ENCODE results near the gene ZBTB37.

Gene ZBTB37

DNA sequence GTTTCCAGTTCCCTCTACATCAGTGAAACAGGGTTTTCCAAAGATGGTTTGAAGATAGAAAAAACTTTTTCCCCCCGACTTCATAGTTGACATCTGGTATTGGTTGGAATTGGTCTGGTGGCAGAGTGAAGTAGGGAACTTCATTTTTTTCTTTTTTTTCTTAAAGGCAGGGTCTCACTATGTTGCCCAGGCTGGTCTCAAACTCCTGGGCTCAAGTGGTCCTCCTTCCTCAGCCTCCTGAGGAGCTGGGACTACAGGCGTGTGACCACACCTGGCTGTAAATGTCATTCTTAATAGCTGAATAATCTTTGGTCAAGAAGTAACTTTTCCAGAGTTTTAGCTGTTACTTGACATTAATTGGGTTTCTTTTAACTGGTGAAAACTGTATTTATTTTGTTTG, 21.7 kb downstream of the ZBTB37 start:
- H3K79me2 ChIP-seq (ENCODE audit: insufficient read depth, low read depth): no peaks in the 10 kb centered on the region
- H2AFZ ChIP-seq (ENCODE audit: low read depth): no peak overlapping the region
- H3K4me3 ChIP-seq (IDR thresholded peaks at IDR 0.05; ENCODE audit: insufficient read depth, low read depth, low read length): no peak overlapping the region
- no peaks in the 10 kb centered on the region for H3K36me3 ChIP-seq (ENCODE audit: insufficient read depth)
- H4K20me1 ChIP-seq (ENCODE audit: insufficient read depth): no peaks in the 10 kb centered on the region
- TF ChIP-seq, protein P1, sequence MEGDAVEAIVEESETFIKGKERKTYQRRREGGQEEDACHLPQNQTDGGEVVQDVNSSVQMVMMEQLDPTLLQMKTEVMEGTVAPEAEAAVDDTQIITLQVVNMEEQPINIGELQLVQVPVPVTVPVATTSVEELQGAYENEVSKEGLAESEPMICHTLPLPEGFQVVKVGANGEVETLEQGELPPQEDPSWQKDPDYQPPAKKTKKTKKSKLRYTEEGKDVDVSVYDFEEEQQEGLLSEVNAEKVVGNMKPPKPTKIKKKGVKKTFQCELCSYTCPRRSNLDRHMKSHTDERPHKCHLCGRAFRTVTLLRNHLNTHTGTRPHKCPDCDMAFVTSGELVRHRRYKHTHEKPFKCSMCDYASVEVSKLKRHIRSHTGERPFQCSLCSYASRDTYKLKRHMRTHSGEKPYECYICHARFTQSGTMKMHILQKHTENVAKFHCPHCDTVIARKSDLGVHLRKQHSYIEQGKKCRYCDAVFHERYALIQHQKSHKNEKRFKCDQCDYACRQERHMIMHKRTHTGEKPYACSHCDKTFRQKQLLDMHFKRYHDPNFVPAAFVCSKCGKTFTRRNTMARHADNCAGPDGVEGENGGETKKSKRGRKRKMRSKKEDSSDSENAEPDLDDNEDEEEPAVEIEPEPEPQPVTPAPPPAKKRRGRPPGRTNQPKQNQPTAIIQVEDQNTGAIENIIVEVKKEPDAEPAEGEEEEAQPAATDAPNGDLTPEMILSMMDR (conservative IDR thresholded peaks at IDR 0.05; ENCODE audit: low read depth, low read length): no peak
- H3K27ac ChIP-seq: no peak overlapping the region
- no peaks in the 10 kb centered on the region for H3K4me1 ChIP-seq (ENCODE audit: low read depth, poor library complexity, severe bottlenecking)
- H3K4me2 ChIP-seq: no peak overlapping the region
- H3K27me3 ChIP-seq (ENCODE audit: insufficient read depth, low read depth): no peaks in the 10 kb centered on the region
- no peak overlapping the region for H3K9ac ChIP-seq

DNA sequence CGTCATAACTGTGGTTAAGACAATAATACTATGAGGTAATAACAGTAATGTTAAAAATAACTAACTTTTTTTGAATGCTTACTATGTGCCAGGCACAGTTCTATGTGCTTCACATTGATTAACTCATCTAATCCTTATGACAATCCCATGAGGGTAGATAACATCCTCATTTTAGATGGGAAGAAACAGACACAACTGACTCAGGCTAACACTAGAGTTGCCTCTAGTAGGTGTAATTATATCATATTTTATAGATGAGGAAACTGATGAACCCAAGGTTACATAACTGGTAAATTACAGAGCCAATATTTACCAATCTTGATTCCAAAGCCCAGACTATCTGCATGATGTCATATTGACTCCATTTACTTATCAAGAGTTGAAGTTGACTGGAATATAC, 25.4 kb downstream of the ZBTB37 start:
- Histone ChIP-seq H3K4me3 (IDR thresholded peaks at IDR 0.05; ENCODE audit: insufficient read depth, low read depth, low read length) (no peak overlapping the region), H3K4me1 (ENCODE audit: low read depth, poor library complexity, severe bottlenecking) (no peaks in the 10 kb centered on the region), H3K9ac (no peak overlapping the region), H2AFZ (ENCODE audit: low read depth) (no peak overlapping the region), H4K20me1 (ENCODE audit: insufficient read depth) (no peaks in the 10 kb centered on the region), H3K36me3 (ENCODE audit: insufficient read depth) (no peaks in the 10 kb centered on the region), H3K27me3 (ENCODE audit: insufficient read depth, low read depth) (no peaks in the 10 kb centered on the region), H3K4me2 (no peak overlapping the region), H3K79me2 (ENCODE audit: insufficient read depth, low read depth) (no peaks in the 10 kb centered on the region), H3K27ac (no peak overlapping the region)
- TF ChIP-seq, protein P1 (conservative IDR thresholded peaks at IDR 0.05; ENCODE audit: low read depth, low read length): no peak

DNA sequence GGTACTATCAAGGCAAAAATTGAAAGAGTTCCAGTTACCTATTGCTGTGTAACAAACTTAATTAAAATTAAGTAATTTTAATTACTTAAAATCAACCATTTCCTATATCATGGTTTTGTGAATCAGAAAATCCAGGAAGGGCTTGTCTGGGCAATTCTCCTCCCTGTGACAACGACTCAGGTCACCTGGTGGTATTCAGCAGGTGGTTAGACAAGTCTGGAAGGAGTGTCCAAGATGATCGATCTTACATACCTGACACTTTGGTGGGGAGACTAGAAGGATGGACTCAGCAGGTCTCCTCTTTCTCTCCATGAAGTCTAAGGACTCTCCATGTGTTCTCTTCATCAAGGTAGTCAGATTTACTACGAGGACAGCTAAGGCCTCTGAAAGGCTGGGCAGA, 26.0 kb downstream of the ZBTB37 start:
- Histone ChIP-seq H3K79me2 (ENCODE audit: insufficient read depth, low read depth) (no peaks in the 10 kb centered on the region), H3K4me1 (ENCODE audit: low read depth, poor library complexity, severe bottlenecking) (no peaks in the 10 kb centered on the region), H3K27me3 (ENCODE audit: insufficient read depth, low read depth) (no peaks in the 10 kb centered on the region), H3K36me3 (ENCODE audit: insufficient read depth) (no peaks in the 10 kb centered on the region), H2AFZ (ENCODE audit: low read depth) (no peak overlapping the region), H3K27ac (no peak overlapping the region), H3K4me2 (no peak overlapping the region), H4K20me1 (ENCODE audit: insufficient read depth) (no peaks in the 10 kb centered on the region), H3K9ac (no peak overlapping the region), H3K4me3 (IDR thresholded peaks at IDR 0.05; ENCODE audit: insufficient read depth, low read depth, low read length) (no peak overlapping the region)
- TF ChIP-seq, protein P1 (conservative IDR thresholded peaks at IDR 0.05; ENCODE audit: low read depth, low read length): no peak

DNA sequence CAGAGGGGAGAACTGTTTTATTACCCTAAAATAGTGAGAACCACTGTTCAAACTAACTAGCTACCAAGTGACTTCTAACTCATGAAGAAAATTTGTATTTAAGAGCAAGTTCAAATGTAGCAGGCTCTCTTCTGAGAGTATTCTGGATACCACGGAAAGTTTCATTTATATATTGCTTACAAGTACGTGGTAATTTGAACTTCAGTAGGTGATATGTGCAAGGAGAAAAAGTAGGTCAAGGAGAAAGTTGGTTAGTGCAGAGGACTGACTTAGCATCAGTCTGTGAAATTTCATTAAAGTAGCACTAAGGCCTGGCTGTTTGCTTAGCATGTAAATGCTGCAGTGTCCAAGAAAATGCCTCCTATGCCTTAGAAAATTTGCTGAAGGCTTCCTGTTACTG, 32.2 kb downstream of the ZBTB37 start:
- Histone ChIP-seq H3K4me3 (IDR thresholded peaks at IDR 0.05; ENCODE audit: insufficient read depth, low read depth, low read length) (no peak overlapping the region), H3K79me2 (ENCODE audit: insufficient read depth, low read depth) (no peaks in the 10 kb centered on the region), H3K4me1 (ENCODE audit: low read depth, poor library complexity, severe bottlenecking) (peaks cover 15% of the 10 kb centered on the region), H3K9ac (no peak overlapping the region), H3K27me3 (ENCODE audit: insufficient read depth, low read depth) (no peaks in the 10 kb centered on the region), H2AFZ (ENCODE audit: low read depth) (no peak overlapping the region), H3K4me2 (peak overlapping the region; percentile 30; the same call in 1 of the 2 replicates), H4K20me1 (ENCODE audit: insufficient read depth) (no peaks in the 10 kb centered on the region), H3K36me3 (ENCODE audit: insufficient read depth) (no peaks in the 10 kb centered on the region), H3K27ac (no peak overlapping the region)
- TF ChIP-seq, protein P1 (conservative IDR thresholded peaks at IDR 0.05; ENCODE audit: low read depth, low read length): no peak

Data from KMS-11 (cell line).